SK-N-SH treated with all-trans-retinoic acid at 6 μM for 48 hours (cell line): ENCODE data around the gene CCDC144A.
"Not testable (repeated sequence)": the region's sequence is repeated elsewhere in the genome, so short reads cannot be mapped to it uniquely, and the experiment has no call there.

ENCODE experiments used
- ESRRG ChIP-seq: fragments of 250-450 bp; sonication (Bioruptor Pico); IDR thresholded peaks from 2 replicates; pipeline ENCODE4 v1.6.1; 2021; ENCODE audit warnings: mild to moderate bottlenecking
- POU6F1 ChIP-seq: fragments of 250-450 bp; sonication (Bioruptor Pico); IDR thresholded peaks from 2 replicates; pipeline ENCODE4 v1.8.0; 2021; ENCODE audit warnings: low read depth, mild to moderate bottlenecking, moderate library complexity, borderline replicate concordance
- SNAI2 ChIP-seq: fragments of 250-450 bp; sonication (Bioruptor Pico); IDR thresholded peaks from 2 replicates; pipeline ENCODE4 v1.5.0; 2020; ENCODE audit warnings: mild to moderate bottlenecking, moderate library complexity
- ZC3H10 ChIP-seq: fragments of 250-450 bp; sonication (Bioruptor Pico); IDR thresholded peaks from 2 replicates; pipeline ENCODE4 v1.5.1; 2021; ENCODE audit warnings: mild to moderate bottlenecking, moderate library complexity
- ZFP3 ChIP-seq: fragments of 250-450 bp; sonication (Bioruptor Pico); IDR thresholded peaks from 2 replicates; pipeline ENCODE4 v1.5.0; 2020; ENCODE audit warnings: mild to moderate bottlenecking, moderate library complexity
- ZFP30 ChIP-seq: fragments of 450-650 bp; formaldehyde crosslinking; IDR thresholded peaks from 2 replicates; pipeline ENCODE4 v1.5.0; 2022; ENCODE audit warnings: mild to moderate bottlenecking, moderate library complexity
- TF ChIP-seq, protein P1 (sequence below): fragments of 250-450 bp; sonication (Bioruptor Pico); IDR thresholded peaks from 2 replicates; pipeline ENCODE4 v1.5.1; 2020; ENCODE audit warnings: low read depth, mild to moderate bottlenecking, moderate library complexity
- TF ChIP-seq, protein P2 (sequence below): fragments of 250-450 bp; sonication (Bioruptor Pico); IDR thresholded peaks from 2 replicates; pipeline ENCODE4 v1.8.0; 2020; ENCODE audit warnings: mild to moderate bottlenecking, moderate library complexity, borderline replicate concordance

- not testable (repeated sequence) for TF ChIP-seq ZFP30 (CRISPR knock-in tag); SNAI2 (CRISPR knock-in tag); POU6F1; ZFP3; ZC3H10 (CRISPR knock-in tag); ESRRG (CRISPR knock-in tag)
- TF ChIP-seq, protein P1, sequence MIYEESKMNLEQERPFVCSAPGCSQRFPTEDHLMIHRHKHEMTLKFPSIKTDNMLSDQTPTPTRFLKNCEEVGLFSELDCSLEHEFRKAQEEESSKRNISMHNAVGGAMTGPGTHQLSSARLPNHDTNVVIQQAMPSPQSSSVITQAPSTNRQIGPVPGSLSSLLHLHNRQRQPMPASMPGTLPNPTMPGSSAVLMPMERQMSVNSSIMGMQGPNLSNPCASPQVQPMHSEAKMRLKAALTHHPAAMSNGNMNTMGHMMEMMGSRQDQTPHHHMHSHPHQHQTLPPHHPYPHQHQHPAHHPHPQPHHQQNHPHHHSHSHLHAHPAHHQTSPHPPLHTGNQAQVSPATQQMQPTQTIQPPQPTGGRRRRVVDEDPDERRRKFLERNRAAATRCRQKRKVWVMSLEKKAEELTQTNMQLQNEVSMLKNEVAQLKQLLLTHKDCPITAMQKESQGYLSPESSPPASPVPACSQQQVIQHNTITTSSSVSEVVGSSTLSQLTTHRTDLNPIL (CRISPR knock-in tag): not testable (repeated sequence)
- TF ChIP-seq, protein P2, sequence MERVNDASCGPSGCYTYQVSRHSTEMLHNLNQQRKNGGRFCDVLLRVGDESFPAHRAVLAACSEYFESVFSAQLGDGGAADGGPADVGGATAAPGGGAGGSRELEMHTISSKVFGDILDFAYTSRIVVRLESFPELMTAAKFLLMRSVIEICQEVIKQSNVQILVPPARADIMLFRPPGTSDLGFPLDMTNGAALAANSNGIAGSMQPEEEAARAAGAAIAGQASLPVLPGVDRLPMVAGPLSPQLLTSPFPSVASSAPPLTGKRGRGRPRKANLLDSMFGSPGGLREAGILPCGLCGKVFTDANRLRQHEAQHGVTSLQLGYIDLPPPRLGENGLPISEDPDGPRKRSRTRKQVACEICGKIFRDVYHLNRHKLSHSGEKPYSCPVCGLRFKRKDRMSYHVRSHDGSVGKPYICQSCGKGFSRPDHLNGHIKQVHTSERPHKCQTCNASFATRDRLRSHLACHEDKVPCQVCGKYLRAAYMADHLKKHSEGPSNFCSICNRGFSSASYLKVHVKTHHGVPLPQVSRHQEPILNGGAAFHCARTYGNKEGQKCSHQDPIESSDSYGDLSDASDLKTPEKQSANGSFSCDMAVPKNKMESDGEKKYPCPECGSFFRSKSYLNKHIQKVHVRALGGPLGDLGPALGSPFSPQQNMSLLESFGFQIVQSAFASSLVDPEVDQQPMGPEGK: not testable (repeated sequence)
Measured at GRCh38 chr17:16686019-16686418, 4.0 kb upstream of the CCDC144A start.
